Mesendoderm (in vitro differentiated cells): ENCODE results near the gene CWC25.
A peak's percentile ranks its signal among the peaks of the same experiment; 100 is the strongest.
"Not testable (repeated sequence)": the region's sequence is repeated elsewhere in the genome, so short reads cannot be mapped to it uniquely, and the experiment has no call there.

Experiments
- DNase-seq: peaks from one replicate; pipeline ENCODE4 v3.0.0; 2013
- H2AK5ac ChIP-seq: 2 replicates; pipeline ENCODE4 v1.6.1; 2013; ENCODE audit warnings: low read length, inconsistent platforms
- H2BK120ac ChIP-seq: 2 replicates; pipeline ENCODE4 v1.6.1; 2013; ENCODE audit warnings: low read depth, mild to moderate bottlenecking, low read length, moderate library complexity, mixed read lengths
- H2BK15ac ChIP-seq: replicated peaks from 2 replicates; pipeline ENCODE4 v1.6.1; 2013; ENCODE audit warnings: low read depth, mild to moderate bottlenecking, moderate library complexity
- H2BK5ac ChIP-seq: 2 replicates; pipeline ENCODE4 v1.6.1; 2013; ENCODE audit warnings: low read length, inconsistent platforms
- H3K18ac ChIP-seq: 2 replicates; pipeline ENCODE4 v1.6.1; 2013; ENCODE audit warnings: mild to moderate bottlenecking, low read length, mixed read lengths
- H3K23ac ChIP-seq: one replicate; pipeline ENCODE4 v1.6.1; 2013; ENCODE audit warnings: low read length
- H3K27ac ChIP-seq: 2 replicates; pipeline ENCODE4 v1.5.1; 2013; ENCODE audit warnings: low read depth, mild to moderate bottlenecking, inconsistent platforms, low read length, moderate library complexity
- H3K27me3 ChIP-seq: 2 replicates; pipeline ENCODE4 v1.6.1; 2013; ENCODE audit warnings: low read length, control low read depth, mild to moderate bottlenecking, inconsistent platforms; ENCODE audit not compliant: insufficient read depth, poor library complexity
- H3K36me3 ChIP-seq: 2 replicates; pipeline ENCODE4 v1.6.1; 2013; ENCODE audit warnings: low read length, inconsistent platforms; ENCODE audit not compliant: control insufficient read depth, insufficient read depth
- H3K4ac ChIP-seq: one replicate; pipeline ENCODE4 v1.6.1; 2013; ENCODE audit warnings: low read depth, mild to moderate bottlenecking, low read length, moderate library complexity
- H3K4me1 ChIP-seq: 2 replicates; pipeline ENCODE4 v1.6.1; 2013; ENCODE audit warnings: low read depth, low read length, inconsistent platforms; ENCODE audit not compliant: control insufficient read depth
- H3K4me2 ChIP-seq: 2 replicates; pipeline ENCODE4 v1.6.1; 2013; ENCODE audit warnings: low read length
- H3K4me3 ChIP-seq: 2 replicates; pipeline ENCODE4 v1.5.1; 2013; ENCODE audit warnings: mild to moderate bottlenecking, low read length
- H3K56ac ChIP-seq: one replicate; pipeline ENCODE4 v1.6.1; 2013; ENCODE audit warnings: low read length
- H3K79me1 ChIP-seq: 2 replicates; pipeline ENCODE4 v1.6.1; 2013; ENCODE audit warnings: low read length, inconsistent platforms
- H3K79me2 ChIP-seq: 2 replicates; pipeline ENCODE4 v1.6.1; 2013; ENCODE audit warnings: mild to moderate bottlenecking, low read length; ENCODE audit not compliant: control insufficient read depth, insufficient read depth
- H3K9ac ChIP-seq: 2 replicates; pipeline ENCODE4 v1.6.1; 2013; ENCODE audit warnings: low read length, inconsistent platforms
- H4K5ac ChIP-seq: one replicate; pipeline ENCODE4 v1.6.1; 2013; ENCODE audit warnings: low read length
- H4K8ac ChIP-seq: one replicate; pipeline ENCODE4 v1.6.1; 2013; ENCODE audit warnings: low read depth, mild to moderate bottlenecking, control low read depth, low read length, moderate library complexity
- WGBS: extraction: QIAGEN DNeasy Blood & Tissue Kit; methylation state at CpG from one replicate; pipeline ENCODE4 v1.1.7; 2013; ENCODE audit warnings: low lambda C conversion rate, missing lambda C conversion rate; ENCODE audit not compliant: insufficient coverage; ENCODE audit errors: extremely low coverage; 5-methylcytosine and 5-hydroxymethylcytosine counted together

Gene CWC25

DNA sequence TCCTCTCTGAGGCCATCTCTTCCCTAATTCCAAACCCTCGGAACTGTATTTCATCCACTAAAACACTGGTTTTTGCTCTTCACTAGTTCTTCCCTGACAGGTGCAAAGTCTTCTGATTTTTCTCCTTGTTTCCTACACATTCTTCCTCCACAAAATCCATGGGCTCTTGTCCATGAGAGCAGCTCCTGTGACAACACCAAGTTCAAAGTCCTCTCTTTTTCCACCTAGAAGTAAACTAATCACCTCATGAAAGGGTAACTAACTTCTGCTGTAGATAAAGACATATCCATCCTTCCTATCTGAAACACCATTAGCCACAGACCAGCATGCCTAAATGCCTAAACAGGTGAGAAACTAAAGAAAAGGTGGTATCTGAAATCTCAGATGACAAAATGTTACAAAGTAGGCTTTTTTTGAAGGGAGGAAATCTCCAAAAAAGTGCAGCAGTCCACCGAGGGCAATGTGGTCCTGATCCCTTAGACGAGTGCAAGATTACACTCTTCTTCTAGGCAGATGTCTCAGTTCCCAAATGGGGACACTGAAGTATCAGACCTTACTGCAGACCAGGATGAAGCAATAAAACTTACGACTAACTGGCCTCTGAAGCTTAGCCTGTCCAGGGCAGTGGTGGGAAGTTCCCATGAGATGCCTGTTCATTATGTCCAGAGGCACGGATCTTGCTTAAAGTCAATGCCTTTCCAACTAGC is 28.5 kb downstream of the CWC25 start:
- DNase-seq = no peak
- H3K4ac ChIP-seq = no peak overlapping the region
- no peak overlapping the region for H3K18ac ChIP-seq
- H3K36me3 ChIP-seq = no peaks in the 10 kb centered on the region
- H3K4me1 ChIP-seq = peaks cover 5% of the 10 kb centered on the region
- H3K9ac ChIP-seq = no peak overlapping the region
- no peak overlapping the region for H3K27ac ChIP-seq
- H3K27me3 ChIP-seq = no peaks in the 10 kb centered on the region
- no peak overlapping the region for H3K23ac ChIP-seq
- WGBS = no CpG with 5 or more reads among the region's 5 CpGs
- H2BK120ac ChIP-seq = no peak overlapping the region
- no peak overlapping the region for H3K56ac ChIP-seq
- H2BK5ac ChIP-seq = no peak overlapping the region
- no peak overlapping the region for H4K8ac ChIP-seq
- H2BK15ac ChIP-seq = no peak overlapping the region
- H3K79me1 ChIP-seq = peaks cover 23% of the 10 kb centered on the region
- no peak overlapping the region for H4K5ac ChIP-seq
- no peak overlapping the region for H2AK5ac ChIP-seq
- peaks cover 48% of the 10 kb centered on the region for H3K79me2 ChIP-seq
- no peak overlapping the region for H3K4me2 ChIP-seq
- H3K4me3 ChIP-seq = no peak overlapping the region

DNA sequence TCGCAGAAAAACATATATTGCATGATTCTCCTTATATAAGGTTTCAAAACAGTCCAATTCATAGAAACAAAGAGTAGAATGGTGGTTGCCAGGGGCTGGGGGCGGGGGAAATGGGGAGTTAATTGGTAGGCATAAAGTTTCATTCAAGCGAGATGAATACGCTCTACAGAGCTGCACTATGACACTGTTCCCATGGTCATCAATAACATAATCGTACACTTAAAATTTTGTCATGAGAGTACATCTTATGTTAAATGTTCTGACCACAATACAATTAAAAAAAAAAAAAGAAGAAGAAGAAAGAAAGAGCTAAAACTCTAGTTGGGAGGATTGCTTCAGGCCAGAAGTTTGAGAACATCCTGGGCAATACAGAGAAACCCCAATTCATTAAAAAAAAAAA is 30.9 kb downstream of the CWC25 start:
- Histone ChIP-seq H2BK15ac (no peak overlapping the region), H3K79me1 (peaks cover 25% of the 10 kb centered on the region), H3K18ac (no peak overlapping the region), H3K9ac (no peak overlapping the region), H3K27ac (no peak overlapping the region), H3K36me3 (no peaks in the 10 kb centered on the region), H3K79me2 (peaks cover 50% of the 10 kb centered on the region), H2AK5ac (no peak overlapping the region), H2BK120ac (no peak overlapping the region), H2BK5ac (no peak overlapping the region), H3K4ac (no peak overlapping the region), H3K23ac (no peak overlapping the region), H3K27me3 (no peaks in the 10 kb centered on the region), H3K56ac (no peak overlapping the region), H4K5ac (no peak overlapping the region), H3K4me3 (no peak overlapping the region), H3K4me2 (no peak overlapping the region), H3K4me1 (peaks cover 9% of the 10 kb centered on the region), H4K8ac (no peak overlapping the region)
- no peak for DNase-seq
- no CpG with 5 or more reads among the region's 5 CpGs for WGBS

DNA sequence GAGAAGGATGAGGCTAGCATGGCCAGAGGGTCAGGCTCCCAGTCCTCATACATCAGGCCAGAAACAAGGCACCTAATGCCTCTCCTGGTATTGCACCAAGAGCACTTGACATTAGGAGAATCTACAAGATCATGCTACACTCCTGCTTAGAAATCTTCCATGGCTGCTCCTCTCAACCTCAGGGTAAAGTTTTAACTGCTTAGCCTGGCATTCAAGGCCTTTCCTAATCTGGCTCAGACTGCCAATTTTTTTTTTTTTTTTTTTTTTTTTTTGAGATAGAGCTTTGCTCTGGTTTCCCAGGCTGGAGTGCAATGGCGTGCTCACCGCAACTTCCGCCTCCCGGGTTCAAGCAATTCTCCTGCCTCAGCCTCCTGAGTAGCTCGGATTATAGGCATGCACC is 34.0 kb downstream of the CWC25 start:
- H2AK5ac ChIP-seq = no peak overlapping the region
- no peaks in the 10 kb centered on the region for H3K27me3 ChIP-seq
- H3K79me2 ChIP-seq = peaks cover 20% of the 10 kb centered on the region
- peaks cover 14% of the 10 kb centered on the region for H3K79me1 ChIP-seq
- H3K9ac ChIP-seq = no peak overlapping the region
- H3K23ac ChIP-seq = no peak overlapping the region
- H3K18ac ChIP-seq = no peak overlapping the region
- H2BK5ac ChIP-seq = no peak overlapping the region
- no peak for DNase-seq
- H4K5ac ChIP-seq = no peak overlapping the region
- H3K56ac ChIP-seq = peak overlapping the region; percentile 30
- H3K4me1 ChIP-seq = peaks cover 4% of the 10 kb centered on the region
- WGBS = no CpG with 5 or more reads among the region's 5 CpGs
- no peak overlapping the region for H2BK120ac ChIP-seq
- H2BK15ac ChIP-seq = no peak overlapping the region
- H4K8ac ChIP-seq = no peak overlapping the region
- no peak overlapping the region for H3K4me2 ChIP-seq
- no peak overlapping the region for H3K4me3 ChIP-seq
- no peak overlapping the region for H3K27ac ChIP-seq
- H3K36me3 ChIP-seq = peaks cover 5% of the 10 kb centered on the region
- H3K4ac ChIP-seq = no peak overlapping the region

GRCh38 chr17:38790148-38790707 is 34.9 kb downstream of the CWC25 start:
- not testable (repeated sequence) for H3K27me3 ChIP-seq, H4K5ac ChIP-seq, H2BK5ac ChIP-seq, H3K23ac ChIP-seq, H3K4me3 ChIP-seq, H4K8ac ChIP-seq, H3K4me1 ChIP-seq, H3K4me2 ChIP-seq, H2BK120ac ChIP-seq, H3K18ac ChIP-seq, H3K27ac ChIP-seq, H3K36me3 ChIP-seq, H2BK15ac ChIP-seq, H3K4ac ChIP-seq, H3K9ac ChIP-seq, H3K56ac ChIP-seq, H2AK5ac ChIP-seq
- H3K79me1 ChIP-seq = peaks cover 13% of the 10 kb centered on the region
- DNase-seq = peak; percentile 19
- no CpG with 5 or more reads among the region's 13 CpGs for WGBS
- peaks cover 16% of the 10 kb centered on the region for H3K79me2 ChIP-seq

DNA sequence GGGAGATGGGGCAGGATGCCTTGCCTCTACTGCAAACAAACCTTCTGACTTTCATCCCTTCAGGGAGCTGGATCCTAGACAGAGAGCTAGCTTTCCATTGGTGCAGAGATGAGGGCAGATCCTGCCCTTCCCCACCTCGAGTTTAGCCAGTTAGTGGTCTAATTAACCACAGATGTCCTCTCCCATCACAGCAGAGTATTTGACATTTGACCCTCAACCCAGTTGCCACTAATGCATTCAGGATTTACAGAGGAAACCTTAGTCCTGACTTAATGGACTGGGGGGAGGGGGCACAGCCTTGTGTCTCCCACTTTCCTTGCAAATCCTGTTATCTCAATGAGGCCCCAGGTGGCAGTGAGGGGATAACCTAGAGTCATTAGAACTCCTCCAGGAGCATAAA is 35.9 kb downstream of the CWC25 start:
- no peak overlapping the region for H3K4ac ChIP-seq
- H3K18ac ChIP-seq = no peak overlapping the region
- peaks cover 13% of the 10 kb centered on the region for H3K79me2 ChIP-seq
- H2BK120ac ChIP-seq = no peak overlapping the region
- no peak overlapping the region for H4K8ac ChIP-seq
- H3K23ac ChIP-seq = no peak overlapping the region
- H3K4me1 ChIP-seq = peaks cover 4% of the 10 kb centered on the region
- no peak overlapping the region for H3K4me3 ChIP-seq
- no peak overlapping the region for H2AK5ac ChIP-seq
- no peak overlapping the region for H3K4me2 ChIP-seq
- H3K9ac ChIP-seq = no peak overlapping the region
- H3K36me3 ChIP-seq = peaks cover 10% of the 10 kb centered on the region
- H3K27ac ChIP-seq = no peak overlapping the region
- no CpG with 5 or more reads among the region's 1 CpG for WGBS
- H3K56ac ChIP-seq = no peak overlapping the region
- DNase-seq = peak; percentile 94
- H2BK15ac ChIP-seq = no peak overlapping the region
- no peak overlapping the region for H4K5ac ChIP-seq
- H3K79me1 ChIP-seq = peaks cover 13% of the 10 kb centered on the region
- no peaks in the 10 kb centered on the region for H3K27me3 ChIP-seq
- no peak overlapping the region for H2BK5ac ChIP-seq

DNA sequence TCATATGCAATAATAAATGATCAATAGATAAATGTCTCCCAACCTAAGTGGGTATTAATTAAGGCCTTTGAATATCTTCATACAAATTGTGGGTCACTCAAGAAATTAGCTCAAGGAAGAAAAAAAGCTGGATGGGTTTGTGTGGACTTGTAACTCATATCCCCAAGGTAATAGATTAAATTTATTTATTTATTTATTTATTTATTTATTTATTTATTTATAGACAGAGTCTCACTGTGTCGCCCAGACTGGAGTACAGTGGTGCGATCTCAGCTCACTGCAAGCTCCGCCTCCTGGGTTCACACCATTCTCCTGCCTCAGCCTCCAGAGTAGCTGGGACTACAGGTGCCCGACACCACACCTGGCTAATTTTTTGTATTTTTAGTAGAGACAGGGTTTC is 37.1 kb downstream of the CWC25 start:
- peaks cover 14% of the 10 kb centered on the region for H3K36me3 ChIP-seq
- not testable (repeated sequence) for H2BK5ac ChIP-seq, H3K18ac ChIP-seq, H3K23ac ChIP-seq, H3K4me3 ChIP-seq, H3K4me2 ChIP-seq, H2AK5ac ChIP-seq, H4K8ac ChIP-seq, H3K9ac ChIP-seq, H3K79me2 ChIP-seq, H3K4me1 ChIP-seq, H3K56ac ChIP-seq, DNase-seq, H2BK15ac ChIP-seq, H3K4ac ChIP-seq, H2BK120ac ChIP-seq, H4K5ac ChIP-seq, H3K27me3 ChIP-seq, H3K27ac ChIP-seq
- H3K79me1 ChIP-seq = peaks cover 13% of the 10 kb centered on the region
- WGBS = no CpG with 5 or more reads among the region's 4 CpGs
